ENCODE results near the gene SLC27A3. TPM values are rescaled to one million over a fixed set of nuclear protein-coding genes. Genes with fewer than 3 reads are reported as not detected.
A peak's percentile ranks its signal among the peaks of the same experiment; 100 is the strongest.

Gene SLC27A3
- 1 to 10 TPM; 2.7 to 4.3 TPM for total RNA-seq

- Mint-ChIP-seq H3K27ac (no peak within 1 kb of the TSS), H3K4me3 (peak within 1 kb of the TSS; percentile 69), H3K36me3 (ENCODE audit: low read depth) (peaks cover 3% of the 10 kb centered on the region), H3K27me3 (ENCODE audit: low read depth) (no peaks in the 10 kb centered on the region), H3K4me1 (ENCODE audit: low read depth) (peaks cover 9% of the 10 kb centered on the region), H3K9me3 (no peaks in the 10 kb centered on the region)
- intact Hi-C loops (cut with micrococcal nuclease): loop anchor here (1.0 to 10.0 kb wide), 4 partner anchors 8 to 420 kb away; partner anchors contain the start of gene S100A9
- peak; percentile 20 for DNase-seq
- CTCF ChIA-PET: interaction anchor here (0.6 to 1.7 kb wide), 6 partner anchors 16 to 264 kb away, joined by 3 to 6 read pairs (median 4); no protein-coding TSS in a partner anchor
Measured at GRCh38 chr1:153774780-153775457, at the start of gene SLC27A3. Gene SLC27A3 (plus strand): TSS chr1:153775407. CDS start chr1:153775498, 91 bp downstream.

- intact Hi-C loops (cut with micrococcal nuclease): loop anchor here (1.0 to 5.0 kb wide), 4 partner anchors 56 to 265 kb away; partner anchors contain the start of genes CRTC2, RPS27 and S100A2
- no peaks in the 10 kb centered on the region for H3K27me3 Mint-ChIP-seq (ENCODE audit: low read depth)
- H3K9me3 Mint-ChIP-seq: no peaks in the 10 kb centered on the region
- CTCF ChIA-PET: interaction anchor here (1.0 kb wide), 1 partner anchor 259 kb away, joined by 3 read pairs; no protein-coding TSS in a partner anchor
- H3K4me1 Mint-ChIP-seq (ENCODE audit: low read depth): peaks cover 39% of the 10 kb centered on the region
- peak within 1 kb of the TSS; percentile 97 for H3K4me3 Mint-ChIP-seq
- H3K36me3 Mint-ChIP-seq (ENCODE audit: low read depth): peaks cover 5% of the 10 kb centered on the region
- peak within 1 kb of the TSS; percentile 95 for H3K27ac Mint-ChIP-seq
- DNase-seq: peak; percentile 100
Measured at GRCh38 chr1:153727463-153728304, 47.5 kb upstream of the SLC27A3 start, which contains the start of gene INTS3. Gene INTS3 (plus strand): TSS chr1:153728050. CDS start chr1:153728635, 585 bp downstream.

GRCh38 chr1:153728305-153729066 is 46.7 kb upstream of the SLC27A3 start:
- Mint-ChIP-seq H3K4me3 (peak overlapping the region; percentile 97), H3K36me3 (ENCODE audit: low read depth) (peaks cover 8% of the 10 kb centered on the region), H3K4me1 (ENCODE audit: low read depth) (peaks cover 42% of the 10 kb centered on the region), H3K27me3 (ENCODE audit: low read depth) (no peaks in the 10 kb centered on the region), H3K9me3 (no peaks in the 10 kb centered on the region), H3K27ac (peak overlapping the region; percentile 95)
- CTCF ChIA-PET: interaction anchor here (1.0 kb wide), 1 partner anchor 258 kb away, joined by 3 read pairs; no protein-coding TSS in a partner anchor
- intact Hi-C loops (cut with micrococcal nuclease): loop anchor here (1.0 to 5.0 kb wide), 4 partner anchors 57 to 264 kb away; partner anchors contain the start of genes CRTC2, RPS27 and S100A2
- DNase-seq: peak; percentile 39

GRCh38 chr1:153730468-153730988 is 44.7 kb upstream of the SLC27A3 start:
- DNase-seq: no peak
- Mint-ChIP-seq H3K4me1 (ENCODE audit: low read depth) (peaks cover 52% of the 10 kb centered on the region), H3K27me3 (ENCODE audit: low read depth) (no peaks in the 10 kb centered on the region), H3K36me3 (ENCODE audit: low read depth) (peaks cover 12% of the 10 kb centered on the region), H3K9me3 (no peaks in the 10 kb centered on the region), H3K4me3 (peak overlapping the region; percentile 8), H3K27ac (peak overlapping the region; percentile 43)
- CTCF ChIA-PET: interaction anchor here (0.8 kb wide), 1 partner anchor 256 kb away, joined by 3 read pairs; no protein-coding TSS in a partner anchor
- intact Hi-C loops (cut with micrococcal nuclease): no loop called here

GRCh38 chr1:153733970-153734369 is 41.2 kb upstream of the SLC27A3 start:
- peaks cover 13% of the 10 kb centered on the region for H3K36me3 Mint-ChIP-seq (ENCODE audit: low read depth)
- CTCF ChIA-PET: interaction anchor here (1.5 kb wide), 1 partner anchor 55 kb away, joined by 3 read pairs; no protein-coding TSS in a partner anchor

GRCh38 chr1:153734396-153735089 is 40.7 kb upstream of the SLC27A3 start:
- Mint-ChIP-seq H3K9me3 (no peaks in the 10 kb centered on the region), H3K27me3 (ENCODE audit: low read depth) (no peaks in the 10 kb centered on the region), H3K4me3 (no peak overlapping the region), H3K4me1 (ENCODE audit: low read depth) (peaks cover 42% of the 10 kb centered on the region), H3K27ac (no peak overlapping the region), H3K36me3 (ENCODE audit: low read depth) (peaks cover 13% of the 10 kb centered on the region)
- CTCF ChIA-PET: interaction anchor here (0.8 to 1.5 kb wide), 2 partner anchors 54 to 55 kb away, joined by 3 read pairs; no protein-coding TSS in a partner anchor
- no peak for DNase-seq
- intact Hi-C loops (cut with micrococcal nuclease): no loop called here

More at GRCh38 chr1:153733970-153734369, 41.2 kb upstream of the SLC27A3 start:
- Mint-ChIP-seq H3K27me3 (ENCODE audit: low read depth) (no peaks in the 10 kb centered on the region), H3K4me1 (ENCODE audit: low read depth) (peaks cover 48% of the 10 kb centered on the region), H3K9me3 (no peaks in the 10 kb centered on the region), H3K4me3 (no peak overlapping the region), H3K27ac (no peak overlapping the region)
- intact Hi-C loops (cut with micrococcal nuclease): no loop called here
- no peak for DNase-seq

GRCh38 chr1:153735090-153735420 is 40.2 kb upstream of the SLC27A3 start:
- Mint-ChIP-seq H3K4me1 (ENCODE audit: low read depth) (peaks cover 37% of the 10 kb centered on the region), H3K9me3 (no peaks in the 10 kb centered on the region), H3K4me3 (no peak overlapping the region), H3K27me3 (ENCODE audit: low read depth) (no peaks in the 10 kb centered on the region), H3K27ac (no peak overlapping the region), H3K36me3 (ENCODE audit: low read depth) (peaks cover 13% of the 10 kb centered on the region)
- CTCF ChIA-PET: interaction anchor here (0.8 to 1.5 kb wide), 2 partner anchors 54 to 56 kb away, joined by 3 read pairs; no protein-coding TSS in a partner anchor
- DNase-seq: no peak
- intact Hi-C loops (cut with micrococcal nuclease): no loop called here

GRCh38 chr1:153741986-153742385 is 33.2 kb upstream of the SLC27A3 start:
- Mint-ChIP-seq H3K4me1 (ENCODE audit: low read depth) (peaks cover 19% of the 10 kb centered on the region), H3K36me3 (ENCODE audit: low read depth) (peaks cover 29% of the 10 kb centered on the region), H3K27me3 (ENCODE audit: low read depth) (no peaks in the 10 kb centered on the region), H3K27ac (no peak overlapping the region), H3K4me3 (no peak overlapping the region), H3K9me3 (no peaks in the 10 kb centered on the region)
- DNase-seq: no peak
- CTCF ChIA-PET: no interaction called here
- intact Hi-C loops (cut with micrococcal nuclease): no loop called here

- CTCF ChIA-PET: interaction anchor here (0.6 to 0.7 kb wide), 4 partner anchors 9 to 247 kb away, joined by 3 to 4 read pairs (median 3); no protein-coding TSS in a partner anchor
- H3K4me3 Mint-ChIP-seq: no peak overlapping the region
- peaks cover 19% of the 10 kb centered on the region for H3K4me1 Mint-ChIP-seq (ENCODE audit: low read depth)
- intact Hi-C loops (cut with micrococcal nuclease): no loop called here
- no peaks in the 10 kb centered on the region for H3K27me3 Mint-ChIP-seq (ENCODE audit: low read depth)
- DNase-seq: no peak
- H3K9me3 Mint-ChIP-seq: no peaks in the 10 kb centered on the region
- no peak overlapping the region for H3K27ac Mint-ChIP-seq
- peaks cover 29% of the 10 kb centered on the region for H3K36me3 Mint-ChIP-seq (ENCODE audit: low read depth)
Measured at GRCh38 chr1:153742411-153743142, 32.6 kb upstream of the SLC27A3 start.

- Mint-ChIP-seq H3K9me3 (no peaks in the 10 kb centered on the region), H3K4me3 (no peak overlapping the region), H3K27me3 (ENCODE audit: low read depth) (no peaks in the 10 kb centered on the region), H3K27ac (no peak overlapping the region), H3K36me3 (ENCODE audit: low read depth) (peaks cover 33% of the 10 kb centered on the region), H3K4me1 (ENCODE audit: low read depth) (peaks cover 19% of the 10 kb centered on the region)
- intact Hi-C loops (cut with micrococcal nuclease): no loop called here
- no peak for DNase-seq
- CTCF ChIA-PET: interaction anchor here (0.6 to 1.6 kb wide), 4 partner anchors 67 to 513 kb away, joined by 3 to 6 read pairs (median 4); partner anchors contain the start of gene NPR1
Measured at GRCh38 chr1:153745417-153745816, 29.8 kb upstream of the SLC27A3 start.
